Sigmoid colon (tissue), 7 donors: ENCODE data around the gene CNTN4. TPM values are rescaled to one million over a fixed set of nuclear protein-coding genes. Genes with fewer than 3 reads are reported as not detected.

Source experiments
- DNase-seq: peaks from one replicate; pipeline ENCODE4 v3.0.0-alpha.2; 2019
- H3K27ac ChIP-seq, 4 donors: fragments of 200-600 bp; sonication (generic); one replicate each; pipeline ENCODE4 v1.5.1; 2016 to 2019; ENCODE audit warnings: mild to moderate bottlenecking in 1 of 4
- H3K27me3 ChIP-seq, 3 donors: fragments of 200-600 bp; sonication (generic); one replicate each; pipeline ENCODE4 v1.5.1; 2019; ENCODE audit warnings: mild to moderate bottlenecking in 1 of 3
- H3K36me3 ChIP-seq, 4 donors: fragments of 200-600 bp; sonication (generic); one replicate each; pipeline ENCODE4 v1.5.1; 2016 to 2019
- H3K4me1 ChIP-seq, 4 donors: fragments of 200-600 bp; sonication (generic); one replicate each; pipeline ENCODE4 v1.5.1; 2017 to 2019
- H3K4me3 ChIP-seq, 4 donors: fragments of 200-600 bp; sonication (generic); one replicate each; pipeline ENCODE4 v1.5.1; 2017 to 2019; ENCODE audit warnings: mild to moderate bottlenecking in 2 of 4, moderate library complexity in 1 of 4
- H3K9me3 ChIP-seq, 4 donors: fragments of 200-600 bp in 3 of 4; sonication (generic) in 3 of 4; one replicate each; pipeline versions ENCODE4 v1.5.1 to v1.6.1; 2013 to 2019
- EP300 ChIP-seq, 4 donors: sonication (generic); formaldehyde crosslinking; IDR thresholded peaks; one replicate each; pipeline ENCODE4 v1.6.1; 2017; ENCODE audit warnings: antibody characterized with exemption in 4 of 4
- POLR2A ChIP-seq, 2 donors: fragments of 450-650 bp; IDR thresholded peaks; one replicate each; pipeline ENCODE4 v1.6.1; 2016; ENCODE audit warnings: antibody characterized with exemption in 2 of 2, mild to moderate bottlenecking in 2 of 2, moderate library complexity in 2 of 2
- POLR2AphosphoS5 ChIP-seq, 4 donors: sonication (generic); formaldehyde crosslinking; IDR thresholded peaks; one replicate each; pipeline ENCODE4 v1.6.1; 2017; ENCODE audit warnings: antibody characterized with exemption in 4 of 4
- WGBS, 2 donors: extraction: QIAGEN DNeasy Blood & Tissue Kit; methylation state at CpG; one replicate each; pipeline ENCODE4 v1.1.7; 2013; 5-methylcytosine and 5-hydroxymethylcytosine counted together
- intact Hi-C: fragments of 100-400 bp; cut with DNase I; formaldehyde crosslinking; loops from one replicate; pipeline ENCODE4 v1.15.1; 2023
- polyA plus RNA-seq, 3 donors: library from polyadenylated mRNA; stranded (reverse); fragments of 200-250 nt; gene quantifications; one replicate each; pipeline ENCODE4 v1.2.3, GENCODE V29; 2013
- total RNA-seq, 4 donors: library from RNA; depleted of rRNA; stranded (reverse); fragments of >200 nt; gene quantifications; one replicate each; pipeline ENCODE4 v1.1.0, GENCODE V29; 2016
- TF ChIP-seq, protein P1 (sequence below), 4 experiments: fragments of 450-650 bp in 3 of 4; fragments of 200-600 bp in 1 of 4; IDR thresholded peaks; one replicate each; pipeline ENCODE4 v1.5.1; 2016 to 2019; ENCODE audit warnings: antibody characterized with exemption in 4 of 4, mild to moderate bottlenecking in 3 of 4, moderate library complexity in 2 of 4
- donor health status: healthy with polysubstance abuse.
- donor health status: Bipolar disorder and iron deficiency.
- donor health status: healthy.

Gene CNTN4
- total and polyA plus RNA-seq, 7 donors, result 1.4 to 10.0 (median 7.5) TPM

DNA sequence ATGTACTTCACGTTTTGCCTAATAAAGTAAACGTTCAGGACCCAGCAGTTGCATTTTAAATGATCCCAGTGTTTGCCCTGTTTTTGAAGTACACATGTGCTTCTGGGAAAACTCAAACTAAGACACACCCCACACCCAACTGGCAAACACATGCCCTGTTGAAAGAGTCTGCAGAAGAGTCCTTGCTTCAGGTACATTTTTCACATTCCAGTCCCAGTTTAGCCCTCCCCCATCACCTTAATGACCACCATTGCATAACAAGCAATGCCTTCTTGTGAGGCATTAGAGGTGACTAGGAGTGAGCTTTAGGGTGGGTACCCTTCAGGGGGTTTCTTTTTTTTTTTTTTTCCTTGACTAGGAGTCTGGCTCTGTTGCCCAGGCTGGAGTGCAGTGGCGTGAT lies 322.3 kb downstream of the CNTN4 start:
- no peak for TF ChIP-seq POLR2A (IDR thresholded peaks at IDR 0.05)
- TF ChIP-seq, protein P1, sequence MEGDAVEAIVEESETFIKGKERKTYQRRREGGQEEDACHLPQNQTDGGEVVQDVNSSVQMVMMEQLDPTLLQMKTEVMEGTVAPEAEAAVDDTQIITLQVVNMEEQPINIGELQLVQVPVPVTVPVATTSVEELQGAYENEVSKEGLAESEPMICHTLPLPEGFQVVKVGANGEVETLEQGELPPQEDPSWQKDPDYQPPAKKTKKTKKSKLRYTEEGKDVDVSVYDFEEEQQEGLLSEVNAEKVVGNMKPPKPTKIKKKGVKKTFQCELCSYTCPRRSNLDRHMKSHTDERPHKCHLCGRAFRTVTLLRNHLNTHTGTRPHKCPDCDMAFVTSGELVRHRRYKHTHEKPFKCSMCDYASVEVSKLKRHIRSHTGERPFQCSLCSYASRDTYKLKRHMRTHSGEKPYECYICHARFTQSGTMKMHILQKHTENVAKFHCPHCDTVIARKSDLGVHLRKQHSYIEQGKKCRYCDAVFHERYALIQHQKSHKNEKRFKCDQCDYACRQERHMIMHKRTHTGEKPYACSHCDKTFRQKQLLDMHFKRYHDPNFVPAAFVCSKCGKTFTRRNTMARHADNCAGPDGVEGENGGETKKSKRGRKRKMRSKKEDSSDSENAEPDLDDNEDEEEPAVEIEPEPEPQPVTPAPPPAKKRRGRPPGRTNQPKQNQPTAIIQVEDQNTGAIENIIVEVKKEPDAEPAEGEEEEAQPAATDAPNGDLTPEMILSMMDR (IDR thresholded peaks at IDR 0.05), result no peak
- no peak for TF ChIP-seq EP300 (IDR thresholded peaks at IDR 0.05)
- no peak for TF ChIP-seq POLR2AphosphoS5 (IDR thresholded peaks at IDR 0.05)
- Histone ChIP-seq H3K9me3 (no peaks in the 10 kb centered on the region), H3K4me1 (no peaks in the 10 kb centered on the region), H3K36me3 (no peaks in the 10 kb centered on the region), H3K27me3 (no peaks in the 10 kb centered on the region), H3K4me3 (no peak overlapping the region), H3K27ac (no peak overlapping the region)
- 40 to 51% methylated on average over 3 of the region's 3 CpGs for WGBS, 2 donors
- intact Hi-C loops, result no loop called here
- DNase-seq, result no peak

DNA sequence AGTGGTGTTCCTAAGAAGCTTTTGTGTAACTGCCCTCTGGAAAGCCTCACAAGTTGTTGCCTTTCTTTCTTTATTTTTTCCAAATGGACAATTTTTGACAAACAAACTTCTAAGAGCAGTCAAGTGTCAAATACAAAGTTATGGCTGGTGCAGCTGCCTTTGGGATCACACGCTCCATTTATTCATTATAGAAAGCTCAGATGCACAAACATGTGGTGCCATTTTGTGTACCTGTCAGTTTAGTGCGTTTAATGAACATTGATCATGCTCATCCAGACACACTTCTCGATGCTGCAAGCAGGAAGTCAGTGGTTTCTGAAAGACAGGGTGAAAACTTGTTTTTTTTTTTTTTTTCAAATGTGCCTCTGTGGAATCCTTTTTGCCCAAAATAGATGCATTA lies 324.5 kb downstream of the CNTN4 start:
- WGBS, 2 donors, result 81 to 94% methylated on average over 3 of the region's 3 CpGs
- TF ChIP-seq, protein P1 (IDR thresholded peaks at IDR 0.05), result no peak
- no peak for TF ChIP-seq POLR2AphosphoS5 (IDR thresholded peaks at IDR 0.05)
- no peak for TF ChIP-seq POLR2A (IDR thresholded peaks at IDR 0.05)
- TF ChIP-seq EP300 (IDR thresholded peaks at IDR 0.05), result no peak
- Histone ChIP-seq H3K27me3 (no peaks in the 10 kb centered on the region), H3K27ac (no peak overlapping the region), H3K36me3 (no peaks in the 10 kb centered on the region), H3K4me3 (no peak overlapping the region), H3K9me3 (no peaks in the 10 kb centered on the region), H3K4me1 (no peaks in the 10 kb centered on the region)
- no peak for DNase-seq
- intact Hi-C loops, result no loop called here

DNA sequence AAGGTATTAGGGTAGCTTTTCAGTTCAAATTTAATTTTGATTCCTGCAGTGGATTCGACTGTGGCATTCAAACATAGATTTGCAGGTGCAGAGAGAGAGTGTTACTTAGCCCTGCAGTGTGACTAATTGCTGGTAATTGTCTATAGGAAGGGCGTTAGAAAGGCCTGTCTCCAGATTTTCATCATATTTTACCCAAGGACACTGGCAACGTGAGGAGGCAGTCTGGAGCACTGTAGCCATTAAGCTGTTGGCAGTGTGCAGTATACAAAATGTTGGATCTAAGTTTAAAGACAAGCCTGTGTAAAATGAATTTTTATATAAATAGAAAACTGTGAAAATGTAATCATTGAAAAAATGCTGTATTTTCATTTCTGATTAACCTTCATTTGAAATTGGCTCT lies 342.9 kb downstream of the CNTN4 start:
- no peaks in the 10 kb centered on the region for H3K4me1 ChIP-seq
- no peak for DNase-seq
- no peaks in the 10 kb centered on the region for H3K9me3 ChIP-seq
- no peak overlapping the region for H3K27ac ChIP-seq
- intact Hi-C loops, result no loop called here
- H3K27me3 ChIP-seq, result no peaks in the 10 kb centered on the region
- no peak overlapping the region for H3K4me3 ChIP-seq
- TF ChIP-seq, protein P1 (IDR thresholded peaks at IDR 0.05), result no peak
- TF ChIP-seq POLR2AphosphoS5 (IDR thresholded peaks at IDR 0.05) (no peak), EP300 (IDR thresholded peaks at IDR 0.05) (no peak), POLR2A (IDR thresholded peaks at IDR 0.05) (no peak)
- WGBS, 2 donors, result 68 to 79% methylated on average over 3 of the region's 3 CpGs
- H3K36me3 ChIP-seq, result no peaks in the 10 kb centered on the region

DNA sequence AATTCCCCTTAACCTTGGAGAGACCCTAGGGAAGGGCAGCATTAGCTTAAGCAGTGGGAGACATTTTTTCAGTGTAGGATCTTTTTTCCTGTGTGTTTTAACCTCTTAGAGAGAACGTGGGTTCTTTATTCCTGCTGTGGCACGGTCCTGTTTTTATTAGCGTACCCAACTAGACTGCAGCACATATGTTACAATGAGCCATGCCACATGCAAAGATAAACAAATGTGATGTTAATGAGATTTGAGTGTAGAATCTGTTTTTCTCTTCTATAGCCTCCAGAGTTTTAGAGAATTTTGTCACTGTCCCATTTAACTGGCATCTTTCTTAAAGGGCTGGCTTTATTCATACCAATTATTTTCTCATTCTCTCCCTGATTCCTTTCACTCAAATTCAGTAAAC lies 347.5 kb downstream of the CNTN4 start:
- TF ChIP-seq POLR2AphosphoS5 (IDR thresholded peaks at IDR 0.05) (no peak), EP300 (IDR thresholded peaks at IDR 0.05) (no peak), POLR2A (IDR thresholded peaks at IDR 0.05) (no peak)
- TF ChIP-seq, protein P1 (IDR thresholded peaks at IDR 0.05), result no peak
- 77 to 78% methylated on average over 3 of the region's 3 CpGs for WGBS, 2 donors
- Histone ChIP-seq H3K9me3 (no peaks in the 10 kb centered on the region), H3K36me3 (no peaks in the 10 kb centered on the region), H3K27me3 (no peaks in the 10 kb centered on the region), H3K27ac (no peak overlapping the region), H3K4me3 (no peak overlapping the region), H3K4me1 (no peaks in the 10 kb centered on the region)
- DNase-seq, result no peak
- intact Hi-C loops, result no loop called here

DNA sequence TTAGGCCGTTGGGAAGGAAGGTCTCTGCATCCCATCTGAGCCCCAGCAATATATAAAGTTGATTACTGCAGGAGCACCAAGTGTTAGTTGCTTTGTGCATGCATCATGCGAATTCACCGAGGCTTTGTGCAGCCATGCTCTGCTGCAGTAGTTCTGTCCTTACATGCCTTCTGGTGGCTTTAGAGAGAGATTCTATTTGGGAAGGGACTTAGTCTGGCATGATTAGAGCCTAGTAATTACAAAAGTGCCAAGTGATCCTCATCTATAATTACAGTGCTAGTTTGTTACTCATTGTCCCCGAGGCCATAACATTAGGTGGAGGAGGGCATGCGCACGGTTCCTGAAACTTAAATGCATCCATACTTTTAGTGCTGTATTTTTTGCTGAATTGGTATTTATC lies 353.6 kb downstream of the CNTN4 start:
- WGBS, 2 donors, result 85 to 93% methylated on average over 6 of the region's 6 CpGs
- H3K4me1 ChIP-seq, result no peaks in the 10 kb centered on the region
- intact Hi-C loops, result no loop called here

More for the DNA sequence above, 353.6 kb downstream of the CNTN4 start:
- no peaks in the 10 kb centered on the region for H3K36me3 ChIP-seq
- H3K4me3 ChIP-seq, result no peak overlapping the region
- no peak for DNase-seq
- TF ChIP-seq POLR2AphosphoS5 (IDR thresholded peaks at IDR 0.05) (no peak), POLR2A (IDR thresholded peaks at IDR 0.05) (no peak), EP300 (IDR thresholded peaks at IDR 0.05) (no peak)
- TF ChIP-seq, protein P1 (IDR thresholded peaks at IDR 0.05), result no peak
- no peaks in the 10 kb centered on the region for H3K27me3 ChIP-seq
- H3K27ac ChIP-seq, result no peak overlapping the region
- no peaks in the 10 kb centered on the region for H3K9me3 ChIP-seq
